ENCODE data around the gene SPDYE17.
"Not testable (repeated sequence)": the region's sequence is repeated elsewhere in the genome, so short reads cannot be mapped to it uniquely, and the experiment has no call there.

Gene SPDYE17

DNA sequence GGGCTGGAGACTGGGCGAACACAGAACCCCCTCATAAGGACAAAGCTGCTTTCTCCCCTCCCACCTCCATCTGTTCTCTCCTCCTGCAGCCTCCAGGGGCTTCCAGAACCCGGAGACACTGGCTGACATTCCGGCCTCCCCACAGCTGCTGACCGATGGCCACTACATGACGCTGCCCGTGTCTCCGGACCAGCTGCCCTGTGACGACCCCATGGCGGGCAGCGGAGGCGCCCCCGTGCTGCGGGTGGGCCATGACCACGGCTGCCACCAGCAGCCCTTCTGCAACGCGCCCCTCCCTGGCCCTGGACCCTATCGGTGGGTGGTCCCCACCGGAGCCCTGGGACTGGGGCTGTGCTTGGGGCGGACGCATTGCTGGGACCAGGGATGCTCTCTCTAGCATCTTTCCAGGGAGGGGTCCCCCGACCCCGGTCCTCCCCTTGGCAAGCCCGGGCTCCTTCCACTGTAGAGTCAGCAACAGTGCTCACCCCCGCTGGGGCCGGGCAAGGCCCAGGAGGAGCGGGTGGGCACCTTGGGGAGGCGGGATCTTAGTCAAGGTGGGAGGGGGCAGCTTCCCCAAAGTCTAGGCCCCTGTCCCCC, 26.6 kb downstream of the SPDYE17 start:
- H4K20me1 ChIP-seq, H3K27me3 ChIP-seq, H3K4me2 ChIP-seq, H3K4me1 ChIP-seq, H3K9ac ChIP-seq, H3K4me3 ChIP-seq, H3K9me3 ChIP-seq, H3K36me3 ChIP-seq, H3K27ac ChIP-seq: not testable (repeated sequence)

DNA sequence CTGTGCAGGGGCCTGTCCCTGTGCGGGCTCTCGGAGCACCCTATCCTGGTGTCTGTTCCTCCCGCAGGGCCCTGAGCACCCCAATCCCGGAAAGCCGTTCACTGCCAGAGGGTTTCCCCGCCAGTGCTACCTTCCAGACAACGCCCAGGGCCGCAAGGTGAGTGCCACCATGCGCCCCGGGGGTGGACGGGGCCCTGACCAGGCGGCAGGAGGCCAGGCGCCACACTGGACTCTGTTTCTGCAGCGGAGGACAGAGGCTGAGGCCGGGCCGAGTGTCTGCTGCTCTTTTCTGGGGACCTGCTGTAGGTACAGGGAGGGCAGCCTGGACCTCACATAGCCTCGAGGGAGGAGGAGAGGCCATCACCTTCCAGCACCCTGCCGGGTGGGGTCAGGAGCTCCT, 28.0 kb downstream of the SPDYE17 start:
- not testable (repeated sequence) for H3K27me3 ChIP-seq, H3K36me3 ChIP-seq, H3K9me3 ChIP-seq, H3K4me3 ChIP-seq, H3K4me2 ChIP-seq, H3K27ac ChIP-seq, H3K4me1 ChIP-seq, H3K9ac ChIP-seq, H4K20me1 ChIP-seq

DNA sequence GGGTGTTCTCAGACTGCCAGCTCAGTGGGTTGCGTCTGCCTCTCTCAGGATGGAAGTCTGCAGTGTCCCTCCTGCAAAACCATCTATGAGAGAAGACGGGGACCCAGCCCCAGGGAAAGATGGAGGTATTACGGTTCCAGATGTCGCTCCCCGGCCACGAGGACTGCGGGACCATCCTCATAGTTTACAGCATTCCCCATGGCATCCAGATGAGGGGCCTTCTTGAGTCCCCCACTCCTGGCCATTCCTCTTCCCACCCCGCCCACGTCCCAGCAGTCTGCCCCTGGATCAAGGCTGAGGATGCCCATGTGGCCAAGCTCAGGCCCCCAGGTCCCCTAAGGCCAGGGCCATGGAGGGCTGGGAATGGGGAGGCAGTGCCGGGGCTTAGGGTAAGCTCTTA, 28.9 kb downstream of the SPDYE17 start:
- not testable (repeated sequence) for H3K4me2 ChIP-seq, H3K4me3 ChIP-seq, H3K4me1 ChIP-seq, H3K36me3 ChIP-seq, H3K27me3 ChIP-seq, H3K9ac ChIP-seq, H3K9me3 ChIP-seq, H3K27ac ChIP-seq, H4K20me1 ChIP-seq

DNA sequence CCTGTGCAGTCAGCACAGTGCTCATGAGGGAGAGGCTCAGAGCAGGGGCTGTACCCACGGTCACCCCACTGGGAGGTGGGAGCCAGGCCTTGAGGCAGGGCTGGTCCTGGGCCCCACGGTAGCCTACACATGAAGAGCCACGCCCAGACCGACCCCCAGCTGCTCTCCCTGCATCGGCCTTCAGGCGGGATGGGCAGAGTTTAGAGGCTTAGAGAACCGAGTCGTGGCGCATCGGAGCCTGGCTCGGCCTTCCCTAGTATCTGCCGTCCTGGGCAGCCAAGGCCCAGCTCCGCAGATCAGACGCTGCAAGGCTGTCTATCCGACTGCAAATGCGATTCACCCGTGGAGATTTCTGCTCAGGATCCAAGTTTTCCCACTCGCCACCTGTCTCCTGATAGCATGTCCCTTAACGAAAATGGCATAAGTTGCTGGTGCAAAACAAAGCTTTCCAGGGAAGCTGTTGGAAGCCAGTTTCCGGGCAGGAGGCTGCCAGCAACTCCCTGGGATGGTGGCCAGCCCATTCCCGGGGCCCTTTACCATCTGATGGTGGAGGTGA, 29.4 kb downstream of the SPDYE17 start:
- not testable (repeated sequence) for H3K4me3 ChIP-seq, H3K9me3 ChIP-seq, H3K4me1 ChIP-seq, H3K36me3 ChIP-seq, H3K27ac ChIP-seq, H3K9ac ChIP-seq, H3K4me2 ChIP-seq, H4K20me1 ChIP-seq, H3K27me3 ChIP-seq

DNA sequence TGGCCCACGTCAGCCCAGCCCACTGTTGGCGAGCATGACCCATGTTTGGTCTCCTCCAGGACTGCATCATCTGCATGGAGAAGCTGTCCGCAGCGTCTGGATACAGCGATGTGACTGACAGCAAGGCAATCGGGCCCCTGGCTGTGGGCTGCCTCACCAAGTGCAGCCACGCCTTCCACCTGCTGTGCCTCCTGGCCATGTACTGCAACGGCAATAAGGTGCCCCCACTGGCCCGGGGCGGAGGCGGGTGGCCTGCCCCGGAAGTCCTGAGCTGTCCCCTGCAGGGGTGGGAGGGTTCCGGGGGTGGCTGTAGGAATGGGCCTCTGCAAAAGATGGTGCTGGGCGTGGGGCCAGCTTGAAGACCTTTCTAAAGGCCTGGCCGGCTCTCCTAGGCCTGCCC, 30.1 kb downstream of the SPDYE17 start:
- H3K36me3 ChIP-seq, H3K27ac ChIP-seq, H3K27me3 ChIP-seq, H3K9ac ChIP-seq, H3K4me2 ChIP-seq, H4K20me1 ChIP-seq, H3K4me3 ChIP-seq, H3K9me3 ChIP-seq, H3K4me1 ChIP-seq: not testable (repeated sequence)

DNA sequence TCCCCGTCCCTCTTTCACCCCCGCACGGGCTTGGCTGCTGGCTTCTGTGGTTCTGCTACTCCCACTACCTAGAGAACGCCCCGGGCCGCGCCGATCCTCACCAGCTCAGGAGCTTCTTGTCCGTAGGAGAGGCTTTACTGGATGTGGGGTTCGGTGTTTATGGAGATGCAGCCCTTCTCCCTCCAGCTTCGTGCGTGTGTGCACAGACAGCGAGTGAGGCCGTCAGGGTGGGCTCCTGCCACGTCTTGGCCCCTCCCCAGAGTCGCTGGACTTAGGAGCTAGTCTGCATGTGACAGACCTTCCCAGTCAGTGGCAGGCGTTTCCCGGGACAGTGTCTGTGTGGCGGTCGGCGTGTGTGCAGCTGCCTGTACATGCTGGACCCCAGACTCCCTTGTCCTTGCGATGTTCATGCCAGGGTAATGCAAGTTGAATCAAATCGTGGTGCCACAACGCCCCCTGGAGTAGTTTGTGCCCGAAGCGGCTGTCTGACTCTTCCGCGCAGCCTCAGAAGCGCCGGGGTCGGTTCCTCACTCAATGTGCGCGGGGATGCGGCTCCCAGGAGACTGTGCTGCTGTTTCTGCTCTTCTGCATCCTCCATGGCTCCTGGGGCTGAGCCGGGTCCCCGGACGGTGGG, 32.6 kb downstream of the SPDYE17 start:
- not testable (repeated sequence) for H3K9ac ChIP-seq, H3K36me3 ChIP-seq, H4K20me1 ChIP-seq, H3K4me3 ChIP-seq, H3K4me1 ChIP-seq, H3K27me3 ChIP-seq, H3K9me3 ChIP-seq, H3K4me2 ChIP-seq, H3K27ac ChIP-seq

DNA sequence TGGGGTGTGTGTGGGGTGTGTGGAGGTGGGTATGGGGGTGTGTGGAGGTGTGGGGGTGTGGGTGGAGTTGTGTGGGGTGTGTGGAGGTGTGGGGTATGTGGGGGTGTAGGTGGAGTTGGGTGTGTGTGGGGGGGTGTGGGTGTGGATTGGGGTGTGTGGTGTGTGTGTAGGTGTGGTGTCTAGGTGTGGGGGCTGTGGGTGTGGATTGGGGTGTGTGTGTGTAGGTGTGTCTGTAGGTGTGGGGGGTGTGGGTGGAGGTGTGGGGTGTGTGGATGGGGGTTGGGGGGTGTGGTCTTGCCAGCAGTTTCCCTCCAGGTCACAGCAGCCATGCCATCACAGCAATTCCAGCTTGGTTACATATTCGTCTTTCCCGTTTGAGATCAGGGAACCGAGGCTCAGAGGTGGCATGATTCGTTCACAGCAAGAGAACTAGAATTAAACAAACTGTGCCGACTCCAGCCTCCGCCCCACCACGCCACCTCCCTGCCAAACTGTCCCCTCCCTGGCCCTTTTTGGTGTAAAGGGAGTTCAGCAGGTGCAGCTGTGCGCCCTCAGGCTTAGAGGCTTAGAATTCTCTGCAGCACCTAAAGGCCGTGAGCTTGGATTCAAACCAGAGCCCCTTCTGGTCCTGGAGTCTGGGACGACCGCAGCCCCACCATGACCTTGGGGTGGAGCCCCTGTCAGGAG, 33.3 kb downstream of the SPDYE17 start:
- H3K4me2 ChIP-seq, H3K4me3 ChIP-seq, H3K27ac ChIP-seq, H4K20me1 ChIP-seq, H3K36me3 ChIP-seq, H3K27me3 ChIP-seq, H3K9me3 ChIP-seq, H3K9ac ChIP-seq, H3K4me1 ChIP-seq: not testable (repeated sequence)

DNA sequence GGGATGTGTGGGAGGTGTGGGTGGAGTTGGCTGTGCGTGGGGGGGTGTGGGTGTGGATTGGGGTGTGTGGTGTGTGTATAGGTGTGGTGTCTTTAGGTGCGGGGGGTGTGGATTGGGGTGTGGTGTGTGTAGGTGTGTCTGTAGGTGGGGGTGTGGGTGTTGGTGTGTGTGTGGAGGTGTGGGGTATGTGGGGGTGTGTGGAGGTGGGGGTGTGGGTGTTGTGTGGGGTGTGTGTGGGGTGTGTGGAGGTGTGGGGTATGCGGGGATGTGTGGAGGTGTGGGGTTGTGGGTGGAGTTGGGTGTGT, 33.9 kb downstream of the SPDYE17 start:
- H3K4me2 ChIP-seq: no peak overlapping the region
- no peaks in the 10 kb centered on the region for H3K9me3 ChIP-seq
- no peak overlapping the region for H3K27ac ChIP-seq
- H3K9ac ChIP-seq: no peak overlapping the region
- no peaks in the 10 kb centered on the region for H3K27me3 ChIP-seq
- peaks cover 4% of the 10 kb centered on the region; the same call in 1 of the 2 replicates for H3K36me3 ChIP-seq
- H3K4me1 ChIP-seq: no peaks in the 10 kb centered on the region
- no peak overlapping the region for H3K4me3 ChIP-seq
- TF ChIP-seq Cebpa-rat (IDR thresholded peaks at IDR 0.05): no peak
- no peaks in the 10 kb centered on the region for H4K20me1 ChIP-seq

DNA sequence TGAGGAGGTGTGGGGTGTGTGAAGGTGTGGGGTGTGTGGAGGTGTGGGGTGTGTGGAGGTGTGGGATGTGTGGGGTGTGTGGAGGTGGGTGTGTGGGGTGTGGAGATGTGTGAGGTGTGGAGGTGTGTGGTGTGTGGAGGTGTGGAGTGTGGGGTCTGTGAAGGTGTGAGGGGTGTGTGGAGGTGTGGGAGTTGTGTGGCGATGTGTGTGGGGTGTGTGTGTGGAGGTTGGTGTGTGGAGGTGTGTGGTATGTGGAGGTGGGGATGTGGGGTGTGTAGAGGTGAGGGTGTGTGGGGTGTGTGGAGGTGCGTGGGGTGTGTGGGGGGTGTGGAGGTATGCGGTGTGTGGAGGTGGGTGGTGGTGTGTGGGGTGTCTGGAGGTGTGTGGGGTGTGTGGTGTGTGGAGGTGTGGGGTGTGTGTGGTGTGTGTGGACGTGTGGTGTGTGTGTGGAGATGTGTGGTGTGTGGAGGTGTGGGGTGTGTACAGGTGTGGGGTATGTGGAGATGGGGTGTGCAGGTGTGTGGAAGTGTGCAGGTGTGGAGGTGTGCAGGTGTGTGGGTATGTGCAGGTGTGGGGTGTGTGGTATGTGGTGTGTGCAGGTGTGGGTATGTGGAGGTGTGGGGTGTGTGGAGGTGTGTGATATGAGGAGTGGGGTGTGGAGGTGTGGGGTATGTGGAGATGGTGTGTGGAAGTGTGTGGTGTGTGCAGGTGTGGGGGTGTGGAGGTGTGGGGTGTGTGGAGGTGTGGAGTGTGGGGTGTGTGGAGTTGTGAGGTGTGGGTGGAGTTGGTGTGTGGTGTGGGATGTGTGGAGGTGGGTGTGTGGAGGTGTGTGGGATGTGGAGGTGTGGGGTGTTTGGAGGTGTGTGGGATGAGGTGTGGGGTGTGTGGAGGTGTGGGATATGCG, 34.5 kb downstream of the SPDYE17 start:
- Histone ChIP-seq H3K36me3 (no peaks in the 10 kb centered on the region; the same call in 1 of the 2 replicates), H3K9me3 (no peaks in the 10 kb centered on the region)

DNA sequence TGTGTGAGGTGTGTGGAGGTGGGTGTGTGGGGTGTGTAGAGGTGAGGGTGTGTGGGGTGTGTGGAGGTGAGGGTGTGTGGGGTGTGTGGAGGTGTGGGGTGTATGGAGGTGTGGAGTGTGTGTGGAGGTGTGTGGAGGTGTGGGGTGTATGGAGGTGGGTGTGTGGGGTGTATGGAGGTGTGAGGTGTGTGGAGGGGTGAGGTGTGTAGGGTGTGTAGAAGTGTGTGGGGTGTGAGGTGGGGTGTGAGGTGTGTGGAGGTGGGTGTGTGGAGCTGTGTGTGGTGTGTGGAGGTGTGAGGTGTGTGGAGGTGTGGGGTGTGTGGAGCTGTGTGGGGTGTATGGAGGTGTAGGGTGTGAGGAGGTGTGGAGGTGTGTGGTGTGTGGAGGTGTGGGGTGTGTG, 35.2 kb downstream of the SPDYE17 start:
- H3K4me2 ChIP-seq, H4K20me1 ChIP-seq, H3K9ac ChIP-seq, H3K4me3 ChIP-seq, H3K9me3 ChIP-seq, H3K36me3 ChIP-seq, H3K27ac ChIP-seq, H3K4me1 ChIP-seq, H3K27me3 ChIP-seq: not testable (repeated sequence)

More for the DNA sequence above, 34.5 kb downstream of the SPDYE17 start:
- Histone ChIP-seq H3K27ac (no peak overlapping the region), H3K4me1 (no peaks in the 10 kb centered on the region), H4K20me1 (no peaks in the 10 kb centered on the region), H3K4me2 (no peak overlapping the region), H3K4me3 (no peak overlapping the region), H3K27me3 (no peaks in the 10 kb centered on the region), H3K9ac (no peak overlapping the region)
- TF ChIP-seq Cebpa-rat (IDR thresholded peaks at IDR 0.05): no peak

DNA sequence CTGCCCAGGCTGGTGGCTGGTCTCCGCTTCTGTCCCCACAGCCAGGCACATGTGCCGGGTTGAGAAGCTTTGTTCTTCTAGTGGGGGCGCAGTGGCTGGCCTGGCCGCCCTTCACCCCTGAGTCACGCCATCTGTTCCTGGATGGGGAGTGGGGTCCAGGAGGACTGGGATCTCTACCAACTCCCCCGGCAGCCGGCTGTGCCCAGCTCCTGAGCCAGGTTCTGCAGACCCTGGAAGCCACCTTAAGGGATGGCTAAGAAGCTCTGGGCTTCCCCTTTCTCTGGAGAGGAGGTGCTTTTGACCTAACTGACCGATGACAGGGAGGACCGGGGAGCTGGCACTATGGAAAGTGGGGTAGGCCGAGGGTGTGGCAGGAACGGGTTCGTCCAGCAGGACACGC, 37.9 kb downstream of the SPDYE17 start:
- H3K27ac ChIP-seq, H4K20me1 ChIP-seq, H3K9me3 ChIP-seq, H3K4me1 ChIP-seq, H3K4me2 ChIP-seq, H3K9ac ChIP-seq, H3K36me3 ChIP-seq, H3K27me3 ChIP-seq, H3K4me3 ChIP-seq: not testable (repeated sequence)

DNA sequence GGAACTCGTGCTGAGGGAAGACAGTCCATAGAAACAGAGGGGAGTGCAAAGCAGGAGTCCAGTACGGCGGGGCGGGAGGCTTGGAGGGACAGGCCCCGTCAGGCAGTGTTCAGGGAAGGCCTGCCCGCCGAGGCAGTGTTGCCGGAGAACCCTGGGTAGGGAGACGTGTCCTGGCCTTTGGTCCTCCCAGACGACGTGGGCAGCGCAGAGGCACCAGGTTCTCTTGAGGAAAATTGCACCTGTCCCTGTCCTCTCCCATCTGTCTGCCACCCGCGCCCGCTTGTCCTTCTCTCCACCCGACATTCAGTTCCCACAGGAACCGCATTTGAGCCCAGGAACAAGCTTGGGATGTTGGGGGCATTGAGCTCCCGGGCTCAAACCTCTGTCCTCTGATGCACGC, 38.3 kb downstream of the SPDYE17 start:
- H4K20me1 ChIP-seq, H3K36me3 ChIP-seq, H3K4me1 ChIP-seq, H3K4me2 ChIP-seq, H3K27ac ChIP-seq, H3K9me3 ChIP-seq, H3K9ac ChIP-seq, H3K4me3 ChIP-seq, H3K27me3 ChIP-seq: not testable (repeated sequence)

DNA sequence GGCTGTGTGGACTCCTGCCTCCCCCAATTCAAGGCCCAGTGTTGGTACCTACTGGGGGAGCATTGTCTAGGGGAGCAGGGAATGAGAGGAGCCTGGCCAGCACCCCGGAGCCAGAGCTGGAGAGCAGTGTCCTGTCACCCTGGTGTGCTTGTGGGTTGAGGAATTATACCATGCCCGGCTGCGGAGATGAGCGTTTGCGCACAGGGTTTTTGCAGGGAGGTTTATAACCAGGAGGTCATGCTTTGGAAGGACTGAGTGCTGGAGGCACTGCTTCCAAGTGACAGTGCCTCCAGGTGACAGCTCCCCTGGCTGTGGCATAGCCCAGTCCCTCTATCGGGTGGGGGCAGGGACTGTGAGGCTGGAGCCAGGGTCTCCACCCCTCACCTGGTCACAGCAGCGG, 39.3 kb downstream of the SPDYE17 start:
- not testable (repeated sequence) for H3K27ac ChIP-seq, H4K20me1 ChIP-seq, H3K27me3 ChIP-seq, H3K9me3 ChIP-seq, H3K4me2 ChIP-seq, H3K36me3 ChIP-seq, H3K9ac ChIP-seq, H3K4me1 ChIP-seq, H3K4me3 ChIP-seq

DNA sequence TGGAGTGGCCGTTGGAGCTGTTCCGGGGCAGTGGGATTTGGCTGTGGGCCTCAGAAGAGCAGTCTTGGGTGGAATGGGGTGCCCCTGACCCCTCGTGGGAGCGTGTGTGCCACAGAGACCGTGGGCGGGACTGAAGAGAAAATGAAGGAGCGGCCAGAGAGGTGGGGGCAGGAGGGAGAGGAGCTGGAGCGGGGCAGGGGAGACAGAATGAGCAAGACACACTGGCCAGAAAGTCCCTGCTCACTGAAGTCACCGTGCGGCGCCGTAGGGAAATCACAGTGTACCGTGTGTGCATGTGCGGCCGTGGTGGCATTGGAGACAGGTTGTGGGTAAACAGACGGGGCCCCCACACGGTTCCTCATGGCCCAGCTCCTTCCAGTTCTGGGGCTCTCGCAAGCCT, 40.0 kb downstream of the SPDYE17 start:
- H3K9me3 ChIP-seq, H3K27ac ChIP-seq, H3K9ac ChIP-seq, H3K4me3 ChIP-seq, H3K4me2 ChIP-seq, H3K36me3 ChIP-seq, H4K20me1 ChIP-seq, H3K27me3 ChIP-seq, H3K4me1 ChIP-seq: not testable (repeated sequence)

All from BLaER1 (cell line).